COLO668 (cell line): Measurements from ENCODE around the gene TMEM243.
A peak's percentile ranks its signal among the peaks of the same experiment; 100 is the strongest.
"Not testable (repeated sequence)": the region's sequence is repeated elsewhere in the genome, so short reads cannot be mapped to it uniquely, and the experiment has no call there.

Experiments used
- DNase-seq: peaks from one replicate; lab custom pipeline; 2025; ENCODE audit not compliant: unreplicated experiment; lab: John Stamatoyannopoulos, UW

TMEM243 gene

GRCh38 chr7:87219545-87220025 is at the start of gene TMEM243:
Gene TMEM243, minus strand, starts transcription at chr7:87219732. Its CDS starts 229 bp downstream, at chr7:87219503.
- peak; percentile 76 for DNase-seq

DNA sequence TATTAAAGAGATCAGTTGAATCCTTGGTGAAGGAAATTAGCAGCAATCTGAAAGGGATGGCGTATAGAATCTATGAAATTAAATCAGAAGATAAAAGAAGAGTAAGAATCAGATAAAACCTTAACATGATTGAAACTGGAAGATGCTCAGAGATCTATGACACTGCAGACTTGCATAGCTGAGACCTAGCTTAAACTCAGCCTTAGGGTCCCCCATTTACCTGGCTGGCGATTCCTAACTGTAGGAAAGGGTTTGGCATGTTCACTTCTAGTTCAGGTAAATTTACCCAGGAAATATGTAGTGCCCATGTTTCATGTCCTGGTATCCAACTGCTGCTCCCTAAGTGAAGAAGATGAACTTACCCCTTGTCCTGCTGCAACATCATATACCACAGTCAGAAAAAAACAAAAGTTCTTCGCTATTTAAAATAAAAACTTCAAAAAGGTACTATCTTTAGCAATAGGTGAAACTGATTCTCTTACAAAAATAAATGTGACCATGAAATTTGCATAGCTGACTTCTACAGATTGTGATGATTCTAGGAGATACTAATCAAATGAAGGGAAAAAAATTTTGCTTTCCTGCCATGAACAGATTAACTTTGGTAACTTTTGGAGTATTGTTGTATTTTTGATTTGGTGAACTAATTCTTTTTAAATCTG is 47.8 kb upstream of the TMEM243 start:
- DNase-seq, result no peak

GRCh38 chr7:87263537-87263936 is 44.0 kb upstream of the TMEM243 start:
- no peak for DNase-seq

GRCh38 chr7:87253589-87254087 is 34.1 kb upstream of the TMEM243 start:
- DNase-seq, result no peak

DNA sequence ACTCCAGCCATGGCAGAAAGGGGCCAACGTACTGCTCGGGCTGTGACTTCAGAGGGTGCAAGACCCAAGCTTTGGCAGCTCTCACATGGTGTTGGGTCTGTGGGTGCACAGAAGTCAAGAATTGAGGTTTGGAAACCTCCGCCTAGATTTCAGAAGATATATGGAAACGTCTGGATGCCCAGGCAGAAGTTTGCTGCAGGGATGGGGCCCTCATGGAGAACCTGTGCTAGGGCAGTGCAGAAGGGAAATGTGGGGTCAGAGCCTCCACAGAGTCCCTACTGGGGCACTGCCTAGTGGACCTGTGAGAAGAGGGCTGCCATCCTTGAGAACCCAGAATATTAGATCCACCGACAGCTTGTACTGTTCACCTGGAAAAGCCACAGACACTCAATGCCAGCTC is 26.1 kb upstream of the TMEM243 start:
- DNase-seq, result not testable (repeated sequence)

DNA sequence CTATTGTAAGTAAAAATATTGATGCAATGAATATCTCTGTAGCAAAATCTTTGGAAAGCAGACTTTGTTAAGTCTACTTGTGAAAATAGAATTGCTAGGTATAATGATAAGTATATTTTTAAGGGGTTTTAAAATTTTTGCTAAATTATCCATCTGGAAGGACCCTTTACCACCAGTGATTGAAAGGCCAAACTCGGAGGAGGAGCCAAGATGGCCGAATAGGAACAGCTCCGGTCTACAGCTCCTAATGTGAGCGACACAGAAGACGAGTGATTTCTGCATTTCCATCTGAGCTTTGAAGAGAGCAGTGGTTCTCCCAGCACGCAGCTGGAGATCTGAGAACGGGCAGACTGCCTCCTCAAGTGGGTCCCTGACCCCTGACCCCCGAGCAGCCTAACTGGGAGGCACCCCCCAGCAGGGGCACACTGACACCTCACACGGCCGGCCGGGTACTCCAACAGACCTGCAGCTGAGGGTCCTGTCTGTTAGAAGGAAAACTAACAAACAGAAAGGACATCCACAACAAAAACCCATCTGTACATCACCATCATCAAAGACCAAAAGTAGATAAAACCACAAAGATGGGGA is 19.0 kb upstream of the TMEM243 start:
- not testable (repeated sequence) for DNase-seq

- DNase-seq, result no peak
These were observed 15.4 kb upstream of the TMEM243 start for GRCh38 chr7:87234949-87235348.

DNA sequence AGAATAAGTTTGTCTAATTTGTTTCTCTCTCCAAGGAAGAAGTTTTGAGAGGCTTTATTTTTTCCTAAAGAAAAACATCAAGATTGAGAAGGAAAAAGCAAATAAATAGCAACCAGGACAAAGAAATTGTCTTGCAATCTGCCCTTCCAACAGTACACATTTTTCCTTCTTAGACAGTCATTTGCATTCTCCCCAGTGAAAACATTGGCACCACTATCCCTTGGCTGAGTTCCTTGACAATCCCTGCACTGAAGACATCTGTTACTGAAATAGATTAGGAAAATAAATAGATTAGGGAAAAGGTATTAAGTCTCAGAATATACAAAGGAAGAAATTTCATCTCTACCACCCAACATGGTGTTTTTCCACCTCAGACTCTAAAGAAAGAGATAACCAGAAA is 12.2 kb upstream of the TMEM243 start:
- no peak for DNase-seq

DNA sequence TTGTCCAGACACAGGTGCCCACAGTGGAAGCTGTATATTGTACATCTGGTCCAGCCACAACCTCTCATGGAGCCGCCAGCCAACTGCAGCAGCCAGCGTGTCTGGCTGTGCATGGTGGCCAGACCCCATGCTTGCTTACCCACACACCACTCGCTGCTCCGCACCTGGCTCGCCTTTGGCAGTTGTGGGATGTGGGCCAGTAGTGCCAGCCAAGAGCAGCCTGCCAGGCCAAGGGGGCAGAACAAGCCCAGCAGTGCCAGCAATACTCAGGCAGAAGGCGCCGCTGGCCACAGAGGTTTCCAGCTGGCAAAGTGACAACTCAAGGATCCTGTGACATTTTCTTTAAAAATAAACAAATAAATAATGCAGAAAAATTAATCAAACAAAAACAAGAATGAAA is 11.7 kb upstream of the TMEM243 start:
- DNase-seq, result no peak

- DNase-seq, result no peak
These were observed 7.0 kb upstream of the TMEM243 start for GRCh38 chr7:87226495-87226894.

- no peak for DNase-seq
These were observed 6.2 kb upstream of the TMEM243 start for GRCh38 chr7:87225696-87226095.

DNA sequence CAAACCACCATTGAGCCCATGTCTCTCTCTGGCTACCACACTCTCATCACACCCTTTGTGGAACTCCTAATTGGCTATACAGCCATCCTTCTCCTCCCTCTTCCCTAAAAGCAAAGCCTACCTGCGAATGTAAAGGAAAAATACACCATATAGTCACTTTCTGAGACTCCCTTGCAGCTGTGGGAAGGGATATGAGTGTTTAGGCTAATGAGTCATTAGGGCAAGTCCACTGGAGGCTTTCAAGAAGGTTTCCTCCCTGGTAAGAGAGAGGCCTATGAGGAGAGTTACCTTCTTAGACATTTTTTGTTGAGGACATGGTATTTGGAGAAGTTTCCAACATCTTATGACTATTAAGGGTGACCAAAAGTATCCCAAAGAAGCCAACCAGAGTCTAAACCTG is 4.1 kb upstream of the TMEM243 start:
- DNase-seq, result no peak

GRCh38 chr7:87220734-87221215 is 1.2 kb upstream of the TMEM243 start:
- peak; percentile 23 for DNase-seq

DNA sequence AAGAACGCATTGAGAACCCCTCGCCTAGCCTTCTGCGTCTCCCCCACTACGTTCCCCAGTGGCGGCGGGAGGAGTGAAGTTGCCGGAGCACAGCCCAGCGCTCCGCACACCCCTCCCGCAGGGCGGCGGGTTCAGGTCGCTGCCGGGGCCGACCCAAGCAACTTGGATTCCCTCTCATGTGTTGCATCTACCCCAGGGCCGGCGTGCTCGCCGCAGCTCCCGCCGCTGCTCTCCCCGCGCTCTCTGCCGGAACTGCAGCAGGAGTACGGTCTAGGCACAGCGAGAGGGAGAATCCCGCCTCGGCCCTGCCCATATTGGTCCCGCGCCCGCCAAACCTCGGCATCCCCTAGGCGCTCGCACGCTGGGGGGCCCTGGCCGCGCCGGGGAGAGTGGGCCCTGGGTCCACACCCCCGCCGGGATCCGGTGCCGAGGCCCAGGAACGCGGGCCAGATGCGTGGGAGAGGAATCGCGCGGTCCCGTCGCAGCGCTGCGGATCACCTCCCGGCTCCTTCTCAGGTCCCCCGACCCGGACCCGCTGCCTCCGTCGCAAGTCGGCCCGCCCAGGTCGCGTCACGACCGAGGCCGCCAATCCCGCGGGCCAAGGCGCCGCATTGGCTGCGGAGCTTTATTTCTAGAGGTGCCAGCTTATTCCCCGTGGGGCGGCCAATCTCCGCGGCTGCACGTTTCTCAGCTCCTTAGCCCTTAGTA is 648 bp upstream of the TMEM243 start:
- DNase-seq, result peak; percentile 87

GRCh38 chr7:87218796-87219544 is 562 bp downstream of the TMEM243 start:
- peak; percentile 47 for DNase-seq

- no peak for DNase-seq
These were observed 1.4 kb downstream of the TMEM243 start for GRCh38 chr7:87217983-87218653.

DNA sequence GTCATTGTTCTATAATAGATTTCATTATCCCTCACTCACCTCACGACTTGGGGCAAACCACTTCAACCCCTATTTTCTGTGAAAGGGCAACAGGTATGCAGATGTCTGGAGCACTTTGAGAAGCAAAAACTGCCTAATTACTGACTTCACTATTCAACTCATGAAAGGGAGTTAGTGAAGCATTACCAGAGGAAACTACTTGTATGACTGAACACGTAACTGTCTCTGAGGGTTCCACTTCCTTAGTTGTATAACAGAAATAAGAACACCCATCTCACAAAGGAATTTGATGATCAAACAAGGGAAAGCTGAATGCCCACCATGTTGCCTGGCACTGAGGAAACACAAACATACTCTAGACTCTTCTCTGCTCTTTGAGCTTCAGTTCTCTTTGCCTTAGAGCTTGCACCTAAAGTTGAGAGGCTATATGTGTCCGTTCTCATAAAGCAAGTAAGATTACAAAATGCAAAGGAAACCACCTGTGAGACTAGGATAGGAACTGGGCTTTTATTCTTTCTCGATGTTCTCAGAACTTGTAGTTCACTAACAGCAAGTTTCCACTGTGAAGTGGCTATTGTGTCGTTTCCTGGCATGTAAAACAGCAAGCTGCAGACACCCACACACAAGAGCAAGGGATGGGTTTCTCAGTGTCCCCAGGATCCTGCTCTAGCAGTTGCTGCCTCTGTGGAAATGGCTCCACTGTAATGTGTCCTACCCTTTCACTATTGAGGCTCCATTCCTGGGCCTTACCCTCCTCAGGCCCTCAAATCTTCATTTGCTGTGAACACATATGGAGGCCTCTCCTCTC is 2.6 kb downstream of the TMEM243 start:
- no peak for DNase-seq

DNA sequence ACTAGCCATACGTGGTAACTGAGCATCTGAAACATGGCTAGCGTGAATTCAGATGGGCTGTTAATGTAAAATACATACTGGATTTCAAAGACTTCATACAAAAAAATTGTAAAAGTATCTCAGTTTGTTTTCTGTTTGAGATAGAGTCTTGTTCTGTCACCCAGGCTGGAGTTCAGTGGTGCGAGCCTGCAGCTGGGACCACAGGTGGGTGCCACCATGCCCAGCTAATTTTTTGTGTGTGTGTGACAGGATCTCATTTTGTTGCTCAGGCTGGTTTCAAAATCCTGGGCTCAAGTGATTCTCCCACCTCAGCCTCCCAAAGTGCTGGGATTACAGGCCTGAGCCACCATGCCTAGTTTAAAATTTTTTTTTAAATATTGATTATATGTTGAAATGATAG is 4.5 kb downstream of the TMEM243 start:
- no peak for DNase-seq

GRCh38 chr7:87213811-87214210 is 5.7 kb downstream of the TMEM243 start:
- DNase-seq, result no peak

- DNase-seq, result no peak
These were observed 6.3 kb downstream of the TMEM243 start for GRCh38 chr7:87213252-87213651.
